GM15510 (cell line): ENCODE results near the gene ID2.

Source experiments
- POLR2A ChIP-seq: IDR thresholded peaks from 3 replicates; pipeline ENCODE4 v1.6.1; 2011; ENCODE audit warnings: borderline replicate concordance; ENCODE audit not compliant: insufficient read length; ENCODE audit errors: extremely low read depth

The ID2 gene

DNA sequence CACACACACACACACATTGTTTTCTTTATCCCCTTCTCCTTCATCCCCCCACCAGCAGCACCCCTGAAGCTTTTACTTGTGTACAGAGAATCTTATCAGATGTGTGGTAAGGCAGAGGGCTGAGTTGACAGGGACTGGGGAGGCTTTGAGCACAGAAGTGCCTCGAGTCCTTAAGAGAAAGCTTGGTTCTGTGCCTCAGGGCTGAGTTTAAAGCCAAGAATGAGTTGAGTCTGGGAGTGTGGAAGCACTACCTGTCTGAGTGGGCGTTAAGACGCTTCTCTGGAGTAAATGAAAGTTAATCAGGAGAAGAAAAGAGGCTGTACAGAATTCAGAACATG is 2.7 kb downstream of the ID2 start:
- TF ChIP-seq POLR2A, result no peak

DNA sequence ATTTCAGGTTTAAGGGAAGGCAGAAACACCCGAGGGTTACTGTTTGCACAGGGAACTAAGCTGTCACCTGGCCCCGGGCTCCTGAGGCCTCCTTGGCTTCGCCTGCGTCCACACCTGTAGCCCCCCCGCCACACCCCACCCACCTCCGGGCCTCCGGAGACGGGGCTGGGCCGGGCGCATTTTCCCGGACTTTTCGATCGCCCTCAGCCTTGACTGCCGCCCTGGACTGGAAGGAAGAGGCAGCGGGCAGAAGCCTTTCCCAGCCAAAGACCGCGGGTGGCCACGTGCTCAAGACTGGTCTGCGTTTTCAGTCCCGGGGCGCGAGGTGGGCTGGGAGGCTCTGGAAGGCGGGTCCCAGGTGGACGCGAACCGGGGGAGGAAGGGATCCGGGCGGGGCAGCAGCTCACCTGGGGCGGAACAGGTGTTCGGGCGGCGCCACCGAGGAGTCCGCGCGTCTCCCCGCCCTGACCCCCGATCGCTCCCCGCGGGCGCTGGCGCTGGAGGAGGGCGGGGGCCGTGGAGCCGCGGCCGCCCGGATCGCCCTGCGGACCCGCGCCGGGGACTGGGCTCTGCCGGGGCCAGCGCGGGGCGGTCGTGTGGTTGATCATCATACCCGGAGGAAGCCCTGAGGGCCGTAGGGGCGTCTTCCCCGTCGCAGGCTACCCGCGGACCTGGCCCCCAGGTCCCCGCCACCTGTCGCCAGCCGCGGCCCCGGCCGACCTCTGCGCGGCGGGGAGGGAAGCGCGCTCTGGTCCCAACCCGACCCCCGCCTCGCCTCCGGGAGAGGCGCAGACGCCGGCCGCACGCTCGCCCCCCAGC is 3.2 kb downstream of the ID2 start:
- peak; percentile 20 for TF ChIP-seq POLR2A

GRCh38 chr2:8685697-8686358 is 4.0 kb downstream of the ID2 start:
- TF ChIP-seq POLR2A, result no peak

DNA sequence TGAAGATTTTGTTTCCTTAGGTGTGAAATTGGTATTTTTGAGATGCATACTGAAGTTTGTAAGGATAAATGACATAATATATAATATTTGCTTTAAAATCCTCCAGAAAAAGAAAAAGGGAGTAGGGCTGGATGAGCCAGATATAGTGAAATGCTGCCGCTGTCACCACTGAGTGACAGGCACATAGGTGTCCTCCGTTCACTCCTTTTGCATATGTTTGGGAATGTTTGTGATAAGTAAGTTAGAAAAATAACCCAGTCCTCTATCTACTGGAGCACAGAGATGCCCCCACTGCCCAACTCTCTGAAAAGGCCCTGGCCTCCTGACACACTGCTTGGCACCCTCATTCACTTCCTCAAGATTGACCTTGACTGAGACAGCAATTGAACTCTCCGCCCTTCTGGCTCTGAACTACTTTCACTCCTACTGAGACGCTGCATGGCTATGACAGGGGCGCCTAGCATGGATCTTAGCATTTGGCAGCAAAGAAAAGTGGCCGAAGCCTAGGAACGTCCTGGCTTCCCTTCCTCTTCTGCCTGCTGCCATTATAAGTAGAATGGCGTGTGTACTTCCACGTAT is 10.1 kb downstream of the ID2 start:
- no peak for TF ChIP-seq POLR2A

GRCh38 chr2:8692783-8693156 is 10.9 kb downstream of the ID2 start:
- TF ChIP-seq POLR2A, result no peak

- no peak for TF ChIP-seq POLR2A
Observed at GRCh38 chr2:8693157-8693821, 11.4 kb downstream of the ID2 start.

DNA sequence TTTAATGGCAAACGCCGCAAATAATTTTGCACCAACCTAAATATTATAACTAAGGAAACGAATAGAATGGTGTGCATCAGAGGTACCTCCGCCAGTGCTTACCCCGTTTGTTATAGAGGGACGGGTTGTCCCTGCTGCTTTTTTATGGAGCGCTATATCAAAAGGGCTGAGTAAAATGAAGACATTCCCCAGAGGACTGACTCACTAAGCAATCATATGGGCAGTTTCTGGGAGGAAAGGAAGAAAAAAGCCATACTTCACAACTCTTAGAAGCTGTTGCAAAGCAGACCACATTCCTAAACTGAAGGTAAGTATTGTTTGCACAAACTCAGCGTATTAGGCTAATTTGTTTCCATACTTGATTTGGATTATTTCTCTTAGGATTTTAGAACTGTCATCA is 12.9 kb downstream of the ID2 start:
- no peak for TF ChIP-seq POLR2A

- no peak for TF ChIP-seq POLR2A
Observed at GRCh38 chr2:8697190-8697589, 15.3 kb downstream of the ID2 start.

GRCh38 chr2:8699839-8700238 is 18.0 kb downstream of the ID2 start:
- no peak for TF ChIP-seq POLR2A

DNA sequence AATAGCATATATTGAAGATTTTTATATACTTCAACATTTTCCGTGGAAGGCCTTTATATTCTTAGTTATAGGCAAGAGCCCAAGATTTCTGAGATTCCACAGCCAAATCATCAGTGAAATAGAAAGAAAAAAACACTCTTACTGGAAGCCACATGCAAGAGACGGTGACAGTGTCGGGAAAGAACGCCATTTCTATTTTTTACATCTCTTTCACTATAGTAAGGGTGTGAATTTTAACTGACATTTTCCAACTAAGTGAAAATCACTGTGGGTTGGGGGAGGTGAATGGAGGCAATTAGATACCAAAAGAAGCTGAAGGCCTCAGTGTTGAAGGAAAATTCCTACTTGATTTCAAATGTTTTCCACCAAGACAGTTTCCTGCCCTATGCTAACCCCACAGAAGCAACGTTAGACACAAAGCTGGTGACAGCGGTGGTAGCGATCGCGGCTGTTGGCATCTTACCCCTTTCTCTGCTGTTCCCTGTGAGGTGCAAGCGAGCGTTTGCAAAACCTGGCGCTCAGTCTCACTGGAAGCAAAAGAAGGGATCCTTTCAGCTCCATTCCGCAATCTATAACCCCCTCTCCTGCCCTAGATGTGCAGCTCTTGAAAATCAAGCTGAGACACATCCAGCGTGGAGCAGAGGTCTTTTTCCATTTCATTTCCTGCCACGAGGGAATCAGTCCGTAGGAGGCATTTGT is 20.0 kb downstream of the ID2 start:
- no peak for TF ChIP-seq POLR2A

DNA sequence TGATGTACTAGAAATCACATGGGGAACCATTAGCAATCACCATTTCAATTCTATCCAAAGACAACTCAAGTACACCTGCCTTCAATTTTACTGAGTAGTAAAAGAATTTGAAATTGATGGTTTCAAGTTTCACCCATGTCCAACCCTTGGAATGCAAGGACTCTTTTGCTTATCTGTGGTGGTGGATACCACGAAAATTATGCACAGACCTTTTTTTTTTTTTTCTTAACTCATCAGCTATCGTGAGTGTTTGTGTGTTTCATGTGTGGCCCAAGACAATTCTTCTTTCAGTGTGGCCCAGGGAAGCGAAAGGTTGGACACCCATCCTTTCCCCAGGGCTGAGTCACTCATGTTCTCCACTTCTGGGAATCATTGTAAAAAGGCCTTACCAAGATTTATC is 23.1 kb downstream of the ID2 start:
- no peak for TF ChIP-seq POLR2A

DNA sequence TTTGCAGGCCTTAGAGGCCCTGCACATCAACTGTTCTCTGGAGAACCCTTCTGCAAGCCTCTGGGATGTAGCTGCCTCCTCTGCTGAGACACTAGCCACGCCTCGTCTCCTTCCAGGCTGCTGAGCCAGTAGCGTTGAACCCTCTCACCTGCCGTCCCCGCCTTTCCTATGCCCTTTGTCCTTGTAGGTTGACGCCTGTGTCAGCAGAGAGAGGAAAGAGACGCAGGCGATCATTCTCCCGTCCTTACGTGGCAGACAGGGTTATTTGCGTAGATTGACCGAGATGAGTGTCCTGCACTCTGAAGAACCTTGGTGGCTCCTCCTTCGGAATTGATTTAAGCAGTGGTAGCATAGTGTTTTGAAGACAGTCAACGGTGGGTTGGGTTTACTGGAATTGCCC is 27.8 kb downstream of the ID2 start:
- no peak for TF ChIP-seq POLR2A

DNA sequence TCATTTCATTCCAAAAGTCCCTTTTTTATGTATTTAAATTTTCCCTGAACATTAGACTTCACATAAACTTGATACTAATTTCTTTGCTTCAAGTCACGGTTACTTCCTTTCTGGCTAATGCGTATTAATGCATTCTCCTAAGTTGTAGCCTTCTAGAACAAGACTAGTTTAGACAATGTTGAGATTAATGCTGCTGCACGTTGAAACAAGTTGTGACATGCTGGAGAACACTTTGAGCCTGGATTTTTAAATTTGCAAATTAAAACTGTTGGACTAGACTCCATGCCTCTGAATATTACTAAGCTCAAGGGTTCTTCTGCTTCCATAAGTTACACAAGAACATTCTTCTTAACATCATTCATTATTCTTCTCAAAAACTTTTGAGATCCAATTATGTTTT is 29.1 kb downstream of the ID2 start:
- TF ChIP-seq POLR2A, result no peak

- TF ChIP-seq POLR2A, result no peak
Observed at GRCh38 chr2:8714283-8714682, 32.4 kb downstream of the ID2 start.

DNA sequence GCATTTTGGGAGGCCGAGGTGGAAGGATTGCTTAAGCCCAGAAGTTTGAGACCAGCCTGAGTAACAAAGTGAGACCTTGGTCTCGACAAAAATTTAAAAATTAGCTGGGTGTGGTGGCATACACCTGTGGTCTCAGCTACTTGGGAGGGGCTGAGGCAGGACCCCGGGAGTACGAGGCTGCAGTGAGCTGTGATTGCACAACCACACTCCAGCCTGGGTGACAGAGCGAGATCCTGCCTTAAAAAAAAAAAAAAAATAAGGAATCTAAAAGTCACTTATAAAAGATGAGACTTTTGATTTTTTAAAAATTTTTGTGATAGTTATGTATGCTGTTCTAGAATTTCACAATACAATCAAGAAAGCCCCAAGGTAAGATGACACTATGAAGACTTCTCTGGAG is 33.1 kb downstream of the ID2 start:
- TF ChIP-seq POLR2A, result no peak
